ENCODE data around the gene ATP6V1D.

The ATP6V1D gene

DNA sequence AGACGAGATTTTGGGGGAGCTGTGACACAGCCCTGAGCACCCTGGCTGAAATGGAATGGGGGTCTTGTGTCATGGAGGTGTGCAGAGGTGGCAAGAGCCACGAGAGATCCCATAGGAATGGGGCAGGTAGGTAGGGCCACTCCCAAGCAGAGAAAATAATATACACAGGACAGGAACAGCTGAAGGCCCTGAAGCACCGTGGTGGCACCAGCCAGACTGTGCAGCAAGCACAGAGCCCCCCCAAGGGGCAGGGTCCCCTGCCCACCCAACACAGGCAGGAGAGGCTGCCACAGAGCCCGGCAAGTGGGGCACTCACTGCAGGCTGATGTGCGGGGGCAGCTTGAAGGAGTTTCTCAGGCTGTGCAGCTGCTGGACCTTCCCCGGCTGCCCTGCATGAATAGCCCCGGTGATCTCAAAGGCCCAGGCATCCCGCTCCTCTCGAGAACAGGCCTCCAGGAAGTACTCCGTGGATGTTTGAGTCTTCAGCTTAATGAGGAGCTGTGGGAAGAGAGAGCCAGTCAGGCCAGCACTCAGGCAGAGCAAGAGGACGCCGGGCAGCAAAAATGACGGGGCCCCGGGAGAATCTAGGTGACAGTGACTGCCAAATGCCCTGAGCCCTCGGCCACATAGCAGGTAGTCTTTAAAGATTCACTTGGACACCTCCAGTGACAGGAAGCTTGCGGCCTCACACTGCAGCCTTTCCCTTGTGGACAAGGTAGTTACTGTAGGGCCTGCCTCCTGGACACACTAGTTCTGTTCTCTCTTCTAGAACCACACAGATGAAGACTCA lies 35.7 kb upstream of the ATP6V1D start:
- TF ChIP-seq, protein P1, sequence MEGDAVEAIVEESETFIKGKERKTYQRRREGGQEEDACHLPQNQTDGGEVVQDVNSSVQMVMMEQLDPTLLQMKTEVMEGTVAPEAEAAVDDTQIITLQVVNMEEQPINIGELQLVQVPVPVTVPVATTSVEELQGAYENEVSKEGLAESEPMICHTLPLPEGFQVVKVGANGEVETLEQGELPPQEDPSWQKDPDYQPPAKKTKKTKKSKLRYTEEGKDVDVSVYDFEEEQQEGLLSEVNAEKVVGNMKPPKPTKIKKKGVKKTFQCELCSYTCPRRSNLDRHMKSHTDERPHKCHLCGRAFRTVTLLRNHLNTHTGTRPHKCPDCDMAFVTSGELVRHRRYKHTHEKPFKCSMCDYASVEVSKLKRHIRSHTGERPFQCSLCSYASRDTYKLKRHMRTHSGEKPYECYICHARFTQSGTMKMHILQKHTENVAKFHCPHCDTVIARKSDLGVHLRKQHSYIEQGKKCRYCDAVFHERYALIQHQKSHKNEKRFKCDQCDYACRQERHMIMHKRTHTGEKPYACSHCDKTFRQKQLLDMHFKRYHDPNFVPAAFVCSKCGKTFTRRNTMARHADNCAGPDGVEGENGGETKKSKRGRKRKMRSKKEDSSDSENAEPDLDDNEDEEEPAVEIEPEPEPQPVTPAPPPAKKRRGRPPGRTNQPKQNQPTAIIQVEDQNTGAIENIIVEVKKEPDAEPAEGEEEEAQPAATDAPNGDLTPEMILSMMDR (IDR thresholded peaks at IDR 0.05; ENCODE audit: control insufficient read depth, insufficient read depth, low read depth, low read length, missing control alignments) = no peak
- no peak overlapping the region for H3K4me3 ChIP-seq (ENCODE audit: control insufficient read depth, low read depth, low read length)
- DNase-seq (ENCODE audit: low read depth) = no peak

- DNase-seq (ENCODE audit: low read depth) = no peak
- H3K4me3 ChIP-seq (ENCODE audit: control insufficient read depth, low read depth, low read length) = no peak overlapping the region
- TF ChIP-seq, protein P1 (IDR thresholded peaks at IDR 0.05; ENCODE audit: control insufficient read depth, insufficient read depth, low read depth, low read length, missing control alignments) = no peak
Observed at GRCh38 chr14:67393689-67394088, 34.1 kb upstream of the ATP6V1D start.

DNA sequence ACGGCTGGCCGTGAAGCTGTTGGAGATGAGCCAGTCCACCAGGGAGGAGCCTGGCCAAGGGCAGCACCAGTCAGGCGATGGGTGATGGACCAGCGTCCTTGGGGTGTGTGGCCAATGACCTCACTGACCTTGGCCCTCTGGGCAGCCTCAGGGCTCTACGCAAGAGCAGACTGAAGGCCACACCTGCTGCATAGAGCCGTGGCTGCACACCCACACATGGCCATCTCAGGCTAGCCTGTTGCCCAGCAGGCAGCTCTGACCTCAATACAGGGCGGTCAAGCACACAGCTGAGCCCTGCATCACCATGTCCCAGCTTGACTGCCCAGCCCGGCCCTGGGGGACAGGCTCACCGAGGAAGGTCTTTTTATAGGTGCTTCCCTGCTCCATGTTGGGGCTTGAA lies 33.2 kb upstream of the ATP6V1D start:
- no peak for DNase-seq (ENCODE audit: low read depth)
- no peak overlapping the region for H3K4me3 ChIP-seq (ENCODE audit: control insufficient read depth, low read depth, low read length)
- TF ChIP-seq, protein P1 (IDR thresholded peaks at IDR 0.05; ENCODE audit: control insufficient read depth, insufficient read depth, low read depth, low read length, missing control alignments) = no peak

DNA sequence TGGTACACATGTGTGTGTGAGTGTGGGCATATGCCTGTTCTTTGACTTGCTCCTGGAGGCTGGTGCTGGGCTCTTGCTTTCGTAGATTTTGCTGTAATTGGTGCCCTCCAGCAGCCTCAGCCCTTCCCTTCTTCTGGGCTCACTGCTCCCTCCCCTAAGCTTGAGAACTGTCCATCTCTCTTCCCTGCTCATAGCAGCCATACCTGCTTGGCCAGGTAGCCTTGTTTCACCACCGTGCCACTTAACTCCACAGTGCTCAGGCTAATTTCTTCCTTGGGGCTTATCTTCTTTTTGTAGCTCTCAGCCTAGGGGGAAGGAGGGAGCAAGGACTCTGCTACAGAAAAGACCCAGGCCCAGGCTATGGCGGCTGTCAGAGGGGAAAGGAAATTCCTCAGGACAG lies 32.5 kb upstream of the ATP6V1D start:
- TF ChIP-seq, protein P1 (IDR thresholded peaks at IDR 0.05; ENCODE audit: control insufficient read depth, insufficient read depth, low read depth, low read length, missing control alignments) = no peak
- no peak for DNase-seq (ENCODE audit: low read depth)
- H3K4me3 ChIP-seq (ENCODE audit: control insufficient read depth, low read depth, low read length) = no peak overlapping the region

DNA sequence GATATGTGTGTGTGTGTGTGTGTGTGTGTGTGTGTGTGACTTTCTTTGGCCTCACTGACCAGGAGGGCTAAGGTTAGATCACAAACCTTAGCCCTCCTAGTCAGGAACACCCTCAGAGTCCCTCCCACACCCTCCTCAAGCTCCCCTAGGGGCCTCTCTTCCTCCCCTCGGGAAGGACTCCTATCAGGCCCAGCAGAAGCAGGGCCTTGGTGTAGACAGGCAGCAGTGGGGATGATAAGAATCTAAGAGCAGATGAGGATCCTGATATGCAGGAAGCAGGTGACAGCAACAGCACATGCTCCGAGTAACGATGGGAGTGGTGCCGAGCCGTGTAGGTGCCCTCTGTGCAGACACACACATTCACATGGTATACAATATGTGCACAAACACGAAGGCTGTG lies 31.7 kb upstream of the ATP6V1D start:
- no peak overlapping the region for H3K4me3 ChIP-seq (ENCODE audit: control insufficient read depth, low read depth, low read length)
- DNase-seq (ENCODE audit: low read depth) = no peak
- TF ChIP-seq, protein P1 (IDR thresholded peaks at IDR 0.05; ENCODE audit: control insufficient read depth, insufficient read depth, low read depth, low read length, missing control alignments) = no peak

DNA sequence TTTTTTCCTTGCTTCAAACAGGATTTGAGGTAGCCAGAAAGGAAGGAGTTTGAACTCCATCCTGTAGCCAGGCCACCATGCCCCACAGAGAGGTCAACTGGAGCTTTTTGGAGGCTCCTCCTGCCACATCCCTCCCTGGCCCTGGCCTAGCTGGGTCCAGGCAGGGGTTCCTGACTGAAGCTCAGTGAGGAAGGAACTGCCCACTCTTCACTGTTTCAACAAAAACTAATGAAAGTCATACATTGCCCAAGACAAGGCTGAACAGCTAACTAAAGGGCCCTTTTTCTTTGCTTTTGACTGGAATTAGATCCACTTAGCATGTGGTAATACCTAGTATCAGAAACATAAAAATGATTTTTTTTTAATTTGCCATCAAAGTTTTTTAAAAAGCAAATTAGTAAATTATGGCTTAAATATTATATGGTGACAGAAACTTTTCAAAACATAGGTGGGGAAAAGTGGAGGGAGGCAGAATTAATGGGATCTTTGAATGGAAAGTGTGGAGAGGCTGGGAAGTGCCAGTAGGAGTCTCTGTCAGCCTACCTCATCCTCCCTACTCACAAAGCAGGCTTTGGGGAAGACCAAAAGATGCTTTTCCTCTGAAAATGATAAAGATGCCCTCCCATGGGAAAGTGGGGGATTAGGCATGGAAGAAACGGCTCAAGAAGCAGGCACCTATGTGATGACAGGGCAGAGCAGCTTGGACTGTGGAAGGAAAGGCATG lies 30.4 kb upstream of the ATP6V1D start:
- no peak for DNase-seq (ENCODE audit: low read depth)
- H3K4me3 ChIP-seq (ENCODE audit: control insufficient read depth, low read depth, low read length) = no peak overlapping the region
- TF ChIP-seq, protein P1 (IDR thresholded peaks at IDR 0.05; ENCODE audit: control insufficient read depth, insufficient read depth, low read depth, low read length, missing control alignments) = no peak

All from AG09309 (cell line).